ENCODE measurements around the gene EDN2. TPM values are rescaled to one million over a fixed set of nuclear protein-coding genes. Genes with fewer than 3 reads are reported as not detected.

Gene EDN2
- total and polyA plus RNA-seq, 2 donors (not counting 1 experiment from before 2014, with no cell fraction given), result not detected

DNA sequence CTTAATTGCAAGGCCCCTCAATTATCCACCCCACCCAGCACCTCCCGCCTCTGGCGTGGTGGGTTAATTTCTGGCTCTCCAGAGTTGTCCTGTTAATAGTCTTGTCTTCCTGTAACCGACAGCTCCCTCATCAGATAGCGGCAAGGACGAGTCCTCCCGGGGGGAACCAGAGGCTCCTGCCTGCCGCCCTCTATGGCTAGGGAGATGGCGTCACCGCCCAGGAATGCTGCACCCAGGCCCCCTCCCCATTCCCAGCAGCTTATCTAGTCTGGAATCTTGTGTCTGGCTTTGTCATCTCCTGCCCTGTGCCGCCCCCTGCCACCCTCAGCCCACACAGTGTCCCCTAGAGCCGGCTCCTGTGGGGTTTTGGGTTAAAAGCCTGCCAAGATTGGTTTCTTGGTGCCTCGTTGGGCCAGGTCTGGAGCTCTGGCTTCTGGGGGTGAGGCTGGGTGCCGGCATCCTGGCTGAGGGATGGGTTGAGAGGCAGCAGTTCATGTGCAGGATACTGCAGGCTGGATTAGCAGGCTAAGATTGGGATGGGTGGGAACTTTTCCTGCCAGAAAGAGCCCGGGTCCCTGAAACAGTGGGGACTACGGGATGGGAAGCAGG, 48.8 kb downstream of the EDN2 start:
- Histone ChIP-seq H3K79me2 (ENCODE audit: control insufficient read depth, insufficient read depth, low read length) (no peaks in the 10 kb centered on the region), H3K4me2 (replicated peaks; ENCODE audit: low read depth, low read length, poor library complexity, severe bottlenecking) (no peak overlapping the region), H4K20me1 (ENCODE audit: control insufficient read depth, insufficient read depth, low read length, poor library complexity, severe bottlenecking) (no peaks in the 10 kb centered on the region), H3K27ac (ENCODE audit: low read length in 2 of 2) (no peak overlapping the region), H3K36me3 (replicated peaks in 1 of 2; ENCODE audit: control extremely low read depth in 1 of 2, control insufficient read depth in 1 of 2, extremely low read depth in 1 of 2, insufficient read depth in 2 of 2, low read length in 1 of 2) (no peaks in the 10 kb centered on the region), H2AFZ (ENCODE audit: insufficient read depth, low read depth, low read length, poor library complexity, severe bottlenecking) (no peak overlapping the region), H3K4me3 (ENCODE audit: control extremely low read depth in 1 of 5, extremely low read depth in 1 of 5, insufficient read depth in 1 of 5, low read depth in 2 of 5, low read length in 4 of 5) (no peak overlapping the region), H3K4me1 (ENCODE audit: control insufficient read depth in 2 of 2, insufficient read depth in 2 of 2, low read length in 2 of 2) (no peaks in the 10 kb centered on the region), H3K27me3 (replicated peaks in 1 of 4; ENCODE audit: control extremely low read depth in 1 of 4, control insufficient read depth in 3 of 4, insufficient read depth in 4 of 4, low read length in 3 of 4) (peaks cover 0 to 6% (median 2%) of the 10 kb centered on the region in 4 experiments), H3K9me3 (ENCODE audit: control extremely low read depth in 1 of 3, control insufficient read depth in 2 of 3, insufficient read depth in 1 of 3, low read length in 2 of 3) (no peaks in the 10 kb centered on the region), H3K9ac (ENCODE audit: low read length) (no peak overlapping the region)
- no peak overlapping the region for H3K4me3 Mint-ChIP-seq
- H3K27me3 Mint-ChIP-seq, result peaks cover 38% of the 10 kb centered on the region
- ChIA-PET POLR2A (no interaction called here), CTCF (interaction anchor here (1.1 kb wide), 1 partner anchor 18 kb away, joined by 4 read pairs; no protein-coding TSS in a partner anchor)
- 73% methylated on average over 14 of the region's 15 CpGs for whole genome bisulfite sequencing (ENCODE audit: insufficient coverage)
- no peak for DNase-seq
- intact Hi-C loops (cut with micrococcal nuclease), result no loop called here
- TF ChIP-seq CTCF (IDR thresholded peaks at IDR 0.05) (no peak), EZH2 (IDR thresholded peaks at IDR 0.05; ENCODE audit: borderline replicate concordance, insufficient read depth, low read depth, low read length, poor library complexity, severe bottlenecking) (no peak)
- no peak for ATAC-seq (ENCODE audit: low read depth)
- H3K27ac Mint-ChIP-seq, result no peak overlapping the region
- no peaks in the 10 kb centered on the region for H3K4me1 Mint-ChIP-seq
- no peaks in the 10 kb centered on the region for H3K9me3 Mint-ChIP-seq (ENCODE audit: insufficient read depth)

- Histone ChIP-seq H3K4me3 (ENCODE audit: control extremely low read depth in 1 of 5, extremely low read depth in 1 of 5, insufficient read depth in 1 of 5, low read depth in 2 of 5, low read length in 4 of 5) (no peak overlapping the region), H3K9me3 (ENCODE audit: control extremely low read depth in 1 of 3, control insufficient read depth in 2 of 3, insufficient read depth in 1 of 3, low read length in 2 of 3) (no peaks in the 10 kb centered on the region), H4K20me1 (ENCODE audit: control insufficient read depth, insufficient read depth, low read length, poor library complexity, severe bottlenecking) (no peaks in the 10 kb centered on the region), H3K9ac (ENCODE audit: low read length) (no peak overlapping the region), H3K36me3 (replicated peaks in 1 of 2; ENCODE audit: control extremely low read depth in 1 of 2, control insufficient read depth in 1 of 2, extremely low read depth in 1 of 2, insufficient read depth in 2 of 2, low read length in 1 of 2) (no peaks in the 10 kb centered on the region), H3K79me2 (ENCODE audit: control insufficient read depth, insufficient read depth, low read length) (no peaks in the 10 kb centered on the region), H2AFZ (ENCODE audit: insufficient read depth, low read depth, low read length, poor library complexity, severe bottlenecking) (no peak overlapping the region), H3K4me1 (ENCODE audit: control insufficient read depth in 2 of 2, insufficient read depth in 2 of 2, low read length in 2 of 2) (no peaks in the 10 kb centered on the region), H3K27me3 (replicated peaks in 1 of 4; ENCODE audit: control extremely low read depth in 1 of 4, control insufficient read depth in 3 of 4, insufficient read depth in 4 of 4, low read length in 3 of 4) (peaks cover 0 to 6% (median 2%) of the 10 kb centered on the region in 4 experiments), H3K27ac (ENCODE audit: low read length in 2 of 2) (no peak overlapping the region), H3K4me2 (replicated peaks; ENCODE audit: low read depth, low read length, poor library complexity, severe bottlenecking) (no peak overlapping the region)
- CTCF ChIA-PET, result no interaction called here
- H3K4me3 Mint-ChIP-seq, result no peak overlapping the region
- H3K27ac Mint-ChIP-seq, result no peak overlapping the region
- H3K9me3 Mint-ChIP-seq (ENCODE audit: insufficient read depth), result no peaks in the 10 kb centered on the region
- no peak for DNase-seq
- WGBS (ENCODE audit: insufficient coverage), result 85% methylated on average over 5 of the region's 6 CpGs
- TF ChIP-seq EZH2 (IDR thresholded peaks at IDR 0.05; ENCODE audit: borderline replicate concordance, insufficient read depth, low read depth, low read length, poor library complexity, severe bottlenecking) (no peak), CTCF (IDR thresholded peaks at IDR 0.05) (no peak)
- H3K4me1 Mint-ChIP-seq, result no peaks in the 10 kb centered on the region
- no peak for ATAC-seq (ENCODE audit: low read depth)
- POLR2A ChIA-PET, result no interaction called here
- intact Hi-C loops (cut with micrococcal nuclease), result no loop called here
- peaks cover 34% of the 10 kb centered on the region for H3K27me3 Mint-ChIP-seq
Observed at GRCh38 chr1:41434748-41435449, 49.6 kb downstream of the EDN2 start.

All from B cell (primary cell).